Measurements from ENCODE around the gene TLR9.

DNA sequence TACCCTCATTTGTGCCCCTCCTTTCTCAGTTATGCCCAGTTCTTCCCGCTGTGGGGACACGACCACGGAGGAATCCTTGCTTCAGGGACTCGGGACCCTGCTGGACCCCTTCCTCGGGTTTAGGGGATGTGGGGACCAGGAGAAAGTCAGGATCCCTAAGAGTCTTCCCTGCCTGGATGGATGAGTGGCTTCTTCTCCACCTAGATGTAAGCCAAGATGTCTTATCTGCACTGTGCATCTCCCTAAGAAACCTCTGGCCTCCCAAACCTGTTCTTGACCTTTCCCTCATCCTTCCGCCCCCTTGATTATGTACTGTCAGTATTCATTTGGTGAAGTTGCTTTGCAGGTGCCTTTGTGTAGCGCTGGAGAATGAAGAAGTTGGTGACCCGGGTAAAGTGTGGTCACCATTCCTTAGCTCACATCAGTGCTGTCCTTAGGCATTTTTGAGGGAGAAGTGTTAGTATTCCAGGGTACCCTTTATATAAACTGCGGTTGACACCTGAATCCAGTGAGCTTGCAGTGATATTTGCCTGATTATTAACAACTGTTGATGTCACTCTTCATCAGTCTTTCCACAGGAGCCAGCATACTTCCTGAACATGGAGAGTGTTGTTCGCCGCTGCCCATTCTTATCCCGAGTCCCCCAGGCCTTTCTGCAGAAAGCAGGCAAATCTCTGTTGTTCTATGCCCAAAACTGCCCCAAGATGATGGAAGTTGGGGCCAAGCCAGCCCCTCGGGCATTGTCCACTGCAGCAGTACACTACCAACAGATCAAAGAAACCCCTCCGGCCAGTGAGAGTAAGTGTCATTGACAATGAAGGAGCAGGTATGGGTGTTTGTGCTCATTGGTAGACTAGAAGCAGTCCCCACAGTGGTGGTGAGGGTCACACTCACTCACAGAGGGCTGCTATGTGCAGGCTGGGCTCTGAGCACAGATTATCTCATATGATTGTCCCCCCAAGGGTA, 26.5 kb downstream of the TLR9 start:
- TF ChIP-seq, protein P1, sequence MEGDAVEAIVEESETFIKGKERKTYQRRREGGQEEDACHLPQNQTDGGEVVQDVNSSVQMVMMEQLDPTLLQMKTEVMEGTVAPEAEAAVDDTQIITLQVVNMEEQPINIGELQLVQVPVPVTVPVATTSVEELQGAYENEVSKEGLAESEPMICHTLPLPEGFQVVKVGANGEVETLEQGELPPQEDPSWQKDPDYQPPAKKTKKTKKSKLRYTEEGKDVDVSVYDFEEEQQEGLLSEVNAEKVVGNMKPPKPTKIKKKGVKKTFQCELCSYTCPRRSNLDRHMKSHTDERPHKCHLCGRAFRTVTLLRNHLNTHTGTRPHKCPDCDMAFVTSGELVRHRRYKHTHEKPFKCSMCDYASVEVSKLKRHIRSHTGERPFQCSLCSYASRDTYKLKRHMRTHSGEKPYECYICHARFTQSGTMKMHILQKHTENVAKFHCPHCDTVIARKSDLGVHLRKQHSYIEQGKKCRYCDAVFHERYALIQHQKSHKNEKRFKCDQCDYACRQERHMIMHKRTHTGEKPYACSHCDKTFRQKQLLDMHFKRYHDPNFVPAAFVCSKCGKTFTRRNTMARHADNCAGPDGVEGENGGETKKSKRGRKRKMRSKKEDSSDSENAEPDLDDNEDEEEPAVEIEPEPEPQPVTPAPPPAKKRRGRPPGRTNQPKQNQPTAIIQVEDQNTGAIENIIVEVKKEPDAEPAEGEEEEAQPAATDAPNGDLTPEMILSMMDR (IDR thresholded peaks at IDR 0.05), result no peak
- TF ChIP-seq POLR2A (IDR thresholded peaks at IDR 0.05) (no peak), POLR2AphosphoS5 (IDR thresholded peaks at IDR 0.05) (no peak)
